NCI-H2171 (cell line): Measurements from ENCODE around the gene EMILIN2.
A peak's percentile ranks its signal among the peaks of the same experiment; 100 is the strongest.

Experiments
- DNase-seq: peaks from one replicate; lab custom pipeline; 2025; lab: John Stamatoyannopoulos, UW

EMILIN2 gene

GRCh38 chr18:2878656-2879330, 32.0 kb downstream of the EMILIN2 start:
- peak; percentile 91 for DNase-seq

- no peak for DNase-seq
These were observed 33.1 kb downstream of the EMILIN2 start for GRCh38 chr18:2879889-2880288.

- DNase-seq = no peak
These were observed 33.7 kb downstream of the EMILIN2 start for GRCh38 chr18:2880473-2880872.

- no peak for DNase-seq
These were observed 34.5 kb downstream of the EMILIN2 start for GRCh38 chr18:2881088-2881839.

GRCh38 chr18:2881840-2882195, 35.0 kb downstream of the EMILIN2 start:
- no peak for DNase-seq

- no peak for DNase-seq
These were observed 35.4 kb downstream of the EMILIN2 start for GRCh38 chr18:2882201-2882600.

GRCh38 chr18:2883076-2883735, 36.4 kb downstream of the EMILIN2 start:
- DNase-seq = no peak

GRCh38 chr18:2884706-2885285, 38.0 kb downstream of the EMILIN2 start:
- no peak for DNase-seq

GRCh38 chr18:2887470-2887869, 40.7 kb downstream of the EMILIN2 start:
- DNase-seq = no peak

- no peak for DNase-seq
These were observed 43.0 kb downstream of the EMILIN2 start for GRCh38 chr18:2889761-2890192.

GRCh38 chr18:2890606-2891005, 43.8 kb downstream of the EMILIN2 start:
- DNase-seq = no peak

GRCh38 chr18:2891526-2892431, 45.0 kb downstream of the EMILIN2 start:
- DNase-seq = no peak

- DNase-seq = no peak
These were observed 46.2 kb downstream of the EMILIN2 start for GRCh38 chr18:2893056-2893455.

- no peak for DNase-seq
These were observed 46.9 kb downstream of the EMILIN2 start for GRCh38 chr18:2893676-2894075.

GRCh38 chr18:2894131-2894840, 47.5 kb downstream of the EMILIN2 start:
- no peak for DNase-seq

GRCh38 chr18:2894841-2895370, 48.1 kb downstream of the EMILIN2 start:
- no peak for DNase-seq

GRCh38 chr18:2895391-2895790, 48.6 kb downstream of the EMILIN2 start:
- DNase-seq = no peak

GRCh38 chr18:2896990-2897389, 50.2 kb downstream of the EMILIN2 start:
- DNase-seq = no peak

GRCh38 chr18:2897448-2898185, 50.8 kb downstream of the EMILIN2 start:
- DNase-seq = no peak

- no peak for DNase-seq
These were observed 51.4 kb downstream of the EMILIN2 start for GRCh38 chr18:2898186-2898640.
